Femur (tissue), 1 donor: Measurements from ENCODE around the gene DIO1.
"Not testable (repeated sequence)": the region's sequence is repeated elsewhere in the genome, so short reads cannot be mapped to it uniquely, and the experiment has no call there.

Experiments
- DNase-seq: peaks from one replicate; pipeline ENCODE4 v3.0.0-alpha.2; 2017

DIO1 gene

GRCh38 chr1:53893999-53894636 lies at the start of gene DIO1:
Gene DIO1, plus strand, starts transcription at chr1:53894187. Its CDS starts 24 bp downstream, at chr1:53894211.
- no peak for DNase-seq

DNA sequence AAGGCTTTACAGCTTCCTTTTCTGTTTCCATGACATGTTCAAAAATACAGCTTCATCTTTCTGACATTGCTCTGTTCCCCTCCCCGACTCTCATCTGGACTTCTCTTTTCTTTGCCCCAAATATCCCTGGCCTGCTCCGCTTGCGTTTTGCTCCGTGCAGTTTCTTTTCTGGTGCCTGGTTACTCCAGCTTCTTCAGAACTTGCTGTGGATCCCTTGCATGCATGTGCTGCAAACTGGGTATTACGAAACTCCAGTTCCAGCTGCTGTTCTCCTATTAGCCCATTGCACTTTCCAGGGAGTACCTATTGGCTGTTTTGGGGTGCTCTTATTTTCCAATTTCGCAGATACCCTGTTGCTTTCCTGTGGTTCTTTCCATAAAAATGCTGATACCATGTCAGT lies 46.0 kb upstream of the DIO1 start:
- DNase-seq, result no peak

GRCh38 chr1:53850082-53850673 lies 43.8 kb upstream of the DIO1 start:
- DNase-seq, result no peak

- no peak for DNase-seq
These were observed 42.3 kb upstream of the DIO1 start for GRCh38 chr1:53851571-53852285.

GRCh38 chr1:53860967-53861411 lies 33.0 kb upstream of the DIO1 start:
- DNase-seq, result peak; percentile 44

- DNase-seq, result peak; percentile 33
These were observed 31.5 kb upstream of the DIO1 start for GRCh38 chr1:53862507-53862906.

DNA sequence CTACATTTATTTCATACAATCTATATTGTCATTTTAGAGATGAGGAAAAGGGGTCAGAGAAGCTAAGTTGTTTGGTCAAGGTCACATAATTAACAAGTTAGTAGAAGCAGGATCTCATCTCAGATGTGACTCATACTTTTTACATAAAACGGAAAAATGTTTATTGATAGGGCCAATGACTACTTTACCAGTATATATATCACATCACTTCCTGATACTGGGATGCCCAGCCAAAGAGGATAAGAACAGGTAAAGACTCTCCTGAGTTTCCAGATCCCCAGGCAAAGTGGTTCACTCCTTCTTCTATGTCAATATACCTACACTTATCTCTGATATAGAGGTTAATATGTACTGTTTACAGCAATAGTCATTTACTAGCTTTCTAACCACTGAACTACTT lies 25.4 kb upstream of the DIO1 start:
- DNase-seq, result no peak

DNA sequence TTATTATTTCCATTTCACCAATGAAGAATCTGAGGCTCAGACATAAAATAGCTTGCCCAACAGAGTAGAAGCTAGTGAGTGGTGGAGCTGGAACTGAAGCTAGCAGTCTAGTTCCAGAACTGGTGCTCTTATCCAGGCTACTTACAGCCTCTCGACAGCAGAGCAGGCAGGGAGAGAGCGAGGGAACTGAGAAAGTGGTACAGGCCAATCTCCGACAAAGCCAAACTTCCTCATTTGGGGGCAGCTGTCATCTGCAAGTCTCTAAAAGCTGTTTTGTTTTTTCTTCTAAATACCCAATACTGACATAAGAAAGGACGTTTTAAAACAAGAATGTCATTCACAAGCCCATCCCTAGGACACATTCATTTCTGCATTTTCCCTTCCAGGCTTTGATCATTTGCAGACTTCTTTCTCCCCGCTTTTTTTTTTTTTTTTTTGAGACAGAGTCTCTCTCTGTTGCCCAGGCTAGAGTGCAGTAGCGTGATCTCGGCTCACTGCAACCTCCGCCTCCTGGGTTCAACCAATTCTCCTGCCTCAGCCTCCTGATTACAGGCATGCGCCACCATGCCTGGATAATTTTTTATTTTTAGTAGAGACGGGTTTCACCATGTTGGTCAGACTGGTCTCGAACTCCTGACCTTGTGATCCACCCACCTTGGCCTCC lies 24.4 kb upstream of the DIO1 start:
- DNase-seq, result no peak

GRCh38 chr1:53871221-53871620 lies 22.8 kb upstream of the DIO1 start:
- no peak for DNase-seq

GRCh38 chr1:53871773-53872484 lies 22.1 kb upstream of the DIO1 start:
- no peak for DNase-seq

- not testable (repeated sequence) for DNase-seq
These were observed 18.8 kb upstream of the DIO1 start for GRCh38 chr1:53875150-53875549.

DNA sequence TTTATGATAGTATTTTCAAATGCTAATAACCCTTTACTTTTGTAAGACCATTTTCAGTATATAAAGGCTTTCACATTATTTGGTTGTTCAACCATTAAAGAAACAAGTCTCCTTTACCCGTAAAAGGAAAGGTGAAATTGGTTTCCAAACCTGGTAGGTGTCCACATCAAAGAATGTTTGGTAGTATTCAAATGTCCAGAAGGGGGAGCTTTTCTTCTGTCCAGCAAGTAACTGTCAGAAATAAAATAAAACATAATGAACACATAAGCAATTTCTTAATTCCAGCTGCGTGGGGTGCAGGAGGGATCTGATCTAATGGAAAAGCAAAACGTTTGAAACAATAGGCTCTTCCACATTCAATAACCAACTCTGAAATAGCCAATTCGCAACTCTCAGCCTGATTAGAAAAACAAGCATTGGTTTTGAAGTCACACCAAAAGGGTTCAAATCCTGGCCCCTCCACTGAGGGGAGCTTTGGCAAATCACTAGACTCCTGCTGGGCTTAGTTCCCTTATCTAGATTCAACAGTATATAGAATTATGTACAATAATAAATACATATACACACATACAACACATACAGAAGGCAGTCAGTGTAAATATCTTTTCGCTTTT lies 15.4 kb upstream of the DIO1 start:
- DNase-seq, result no peak

DNA sequence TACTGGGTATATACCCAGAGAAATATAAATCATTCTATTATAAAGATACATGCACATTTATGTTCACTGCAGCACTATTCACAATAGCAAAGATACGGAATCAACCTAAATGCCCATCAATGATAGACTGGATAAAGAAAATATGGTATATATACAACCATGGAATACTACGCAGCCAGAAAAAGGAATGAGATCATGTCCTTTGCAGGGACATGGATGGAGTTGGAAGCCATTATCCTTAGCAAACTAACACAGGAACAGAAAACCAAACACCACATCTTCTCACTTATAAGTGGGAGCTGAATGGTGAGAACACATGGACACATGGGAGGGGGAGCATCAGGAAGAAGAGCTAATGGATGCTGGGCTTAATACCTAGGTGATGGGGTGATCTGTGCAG lies 12.1 kb upstream of the DIO1 start:
- not testable (repeated sequence) for DNase-seq

- not testable (repeated sequence) for DNase-seq
These were observed 10.4 kb upstream of the DIO1 start for GRCh38 chr1:53883600-53883999.

DNA sequence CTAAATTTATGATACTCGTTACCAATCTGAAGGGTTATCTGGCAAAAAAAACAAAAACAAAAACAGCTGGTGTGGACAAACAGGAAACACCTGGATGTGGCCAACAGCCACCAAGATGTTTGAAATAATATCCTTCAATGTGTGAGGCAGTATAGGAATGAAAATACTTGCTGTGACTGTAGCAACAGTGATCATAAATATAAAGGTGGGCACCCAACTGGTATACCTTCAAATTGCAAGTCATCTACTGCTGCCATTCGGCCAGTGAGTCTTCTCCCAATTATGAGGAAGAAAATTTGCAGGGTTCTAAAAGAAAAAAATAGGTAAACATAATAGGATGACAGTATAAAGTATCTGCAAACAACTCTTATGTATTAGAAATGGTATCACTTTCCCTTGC lies 5.3 kb upstream of the DIO1 start:
- no peak for DNase-seq

DNA sequence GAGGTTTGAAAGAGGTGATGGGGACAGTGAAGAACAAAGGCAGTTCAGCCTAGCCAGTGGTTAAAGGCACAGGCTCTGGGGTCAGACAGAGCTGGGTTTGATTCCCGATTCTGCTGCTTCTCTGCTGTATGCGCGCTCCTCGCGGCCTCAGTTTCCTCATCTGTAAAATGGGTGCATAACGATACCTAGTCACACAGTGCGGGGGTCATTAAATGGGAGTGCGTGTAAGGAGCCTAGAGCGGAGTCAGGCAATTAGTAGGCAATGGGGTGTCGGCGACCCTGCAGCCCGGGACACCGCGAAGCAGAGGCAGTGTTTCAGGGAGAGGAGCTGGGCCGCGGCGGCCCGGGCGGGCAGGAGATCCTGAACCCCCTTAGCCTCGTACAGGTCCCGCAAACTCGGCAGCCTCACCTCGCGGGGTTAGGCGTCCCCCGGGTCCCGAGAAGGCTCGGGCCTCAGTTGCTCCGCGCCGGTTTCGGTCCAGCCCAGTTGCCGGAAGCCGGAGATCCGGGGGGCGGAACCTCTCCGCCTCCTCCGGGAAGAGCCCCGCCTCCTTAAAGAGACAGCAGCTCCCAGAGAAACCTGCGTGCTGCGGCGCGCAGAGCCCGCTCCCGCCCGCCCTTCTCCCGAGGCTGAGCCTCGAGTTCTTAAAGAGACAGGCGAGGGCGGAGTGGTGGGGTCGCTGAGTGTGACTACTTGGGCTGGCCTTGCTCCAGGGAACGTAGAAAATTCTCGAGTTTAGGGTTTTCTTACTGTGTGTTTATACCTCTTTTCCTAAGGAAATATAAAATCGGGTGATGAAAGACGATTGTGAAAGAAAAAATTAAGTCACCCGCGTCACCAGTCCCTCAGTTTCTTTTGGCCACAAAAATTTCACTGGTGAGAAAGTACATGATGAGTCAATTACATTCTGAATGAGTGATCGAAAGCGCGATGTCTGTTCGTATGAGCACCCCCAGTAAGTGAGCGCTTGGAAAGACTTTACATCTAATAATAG lies 4.4 kb upstream of the DIO1 start, which contains the start of gene YIPF1:
TSS of gene YIPF1 (minus strand) at position 494 of the 995 bp plus-strand sequence. CDS start 860 bp downstream, outside the sequence.
- DNase-seq, result peak; percentile 94

DNA sequence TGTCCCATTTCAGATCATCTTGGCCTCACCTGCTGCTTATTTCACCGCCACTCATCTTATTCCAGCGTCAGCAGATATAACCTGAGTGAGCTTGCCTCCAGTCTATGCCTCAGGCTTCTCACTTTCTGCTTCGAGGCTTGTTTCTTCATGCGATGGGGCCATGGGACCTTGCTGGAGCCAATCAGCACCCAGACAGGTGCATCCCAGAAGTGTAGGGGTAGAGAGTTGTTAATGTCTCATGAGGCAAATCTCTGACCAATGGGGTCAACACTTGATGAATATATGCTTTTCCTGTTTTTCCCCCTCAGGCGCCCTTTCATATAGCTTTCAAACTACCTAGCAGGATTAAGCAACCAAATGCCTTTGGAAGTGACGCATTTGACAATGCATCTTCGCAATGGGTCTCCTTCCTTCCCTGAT lies 3.5 kb upstream of the DIO1 start:
- DNase-seq, result no peak

GRCh38 chr1:53891018-53891417 lies 3.0 kb upstream of the DIO1 start:
- DNase-seq, result no peak

DNA sequence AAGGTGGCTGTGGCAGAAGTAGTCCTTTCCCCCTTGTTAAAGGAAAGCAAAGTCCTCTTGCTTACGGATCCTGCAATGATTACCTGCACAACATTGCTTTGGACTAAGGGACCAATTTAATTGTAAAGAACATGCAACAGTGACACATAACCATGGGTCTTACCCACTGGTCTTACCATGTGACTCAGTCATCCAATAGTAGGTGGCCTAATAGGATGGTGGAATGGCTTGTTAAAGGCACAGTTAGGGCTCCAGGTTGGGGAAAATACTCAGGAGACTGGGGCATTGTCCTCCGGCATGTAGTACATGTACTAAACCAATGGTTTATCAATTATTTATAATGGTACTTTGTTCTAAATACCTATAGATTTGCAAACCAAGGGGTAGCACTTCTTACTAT lies 2.3 kb upstream of the DIO1 start:
- no peak for DNase-seq

DNA sequence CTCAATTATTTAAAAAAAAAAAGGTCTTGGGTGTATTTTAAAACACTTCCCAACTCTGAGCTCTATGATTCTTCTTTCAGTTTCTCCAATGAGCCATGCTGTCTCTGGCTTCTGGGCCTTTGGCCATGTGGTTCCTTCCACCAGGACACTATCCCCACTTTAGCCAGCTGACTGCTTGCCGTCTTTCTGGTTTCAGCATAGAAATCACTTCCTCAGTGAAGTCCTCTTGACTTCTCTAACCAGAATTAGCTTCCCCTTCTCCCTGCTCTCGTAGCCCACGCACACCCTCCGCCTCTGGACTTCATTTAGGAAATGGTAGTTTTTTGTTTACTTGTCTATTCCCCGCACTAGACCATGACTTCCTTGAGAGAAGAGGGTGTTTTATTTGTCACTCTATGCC lies 1.1 kb upstream of the DIO1 start:
- DNase-seq, result no peak

DNA sequence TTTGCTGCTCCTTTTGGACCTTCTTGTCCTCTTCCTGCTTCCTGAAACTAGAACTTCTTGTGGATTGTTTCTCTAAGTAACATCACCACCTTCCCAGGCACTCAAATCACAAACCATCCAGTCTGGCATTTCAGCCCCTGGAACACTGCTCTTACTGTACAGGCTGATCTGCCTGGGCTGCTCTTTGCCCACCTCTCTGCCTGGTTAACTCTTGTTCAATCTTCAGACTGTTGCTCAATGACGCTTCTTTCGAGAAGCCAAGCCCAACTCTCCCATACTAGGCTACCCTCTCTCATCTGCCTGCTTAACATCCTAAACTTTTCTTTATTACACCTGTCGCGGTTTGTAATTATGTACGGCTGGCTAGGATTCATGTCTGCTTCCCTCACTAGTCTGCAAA lies 657 bp downstream of the DIO1 start:
- no peak for DNase-seq
